CD4-positive, alpha-beta T cell treated with Interleukin-6 at 100 ng/mL for 8 hours (primary cell): ENCODE measurements around the gene SLC9A5.

Experiments used
- DNase-seq: peaks from one replicate; pipeline ENCODE4 v3.0.0-alpha.2; 2020; ENCODE audit warnings: mixed read lengths, low spot score

Gene SLC9A5

GRCh38 chr16:67283039-67283825, 34.5 kb downstream of the SLC9A5 start:
- DNase-seq = no peak

GRCh38 chr16:67283826-67284555, 35.2 kb downstream of the SLC9A5 start:
- no peak for DNase-seq

DNA sequence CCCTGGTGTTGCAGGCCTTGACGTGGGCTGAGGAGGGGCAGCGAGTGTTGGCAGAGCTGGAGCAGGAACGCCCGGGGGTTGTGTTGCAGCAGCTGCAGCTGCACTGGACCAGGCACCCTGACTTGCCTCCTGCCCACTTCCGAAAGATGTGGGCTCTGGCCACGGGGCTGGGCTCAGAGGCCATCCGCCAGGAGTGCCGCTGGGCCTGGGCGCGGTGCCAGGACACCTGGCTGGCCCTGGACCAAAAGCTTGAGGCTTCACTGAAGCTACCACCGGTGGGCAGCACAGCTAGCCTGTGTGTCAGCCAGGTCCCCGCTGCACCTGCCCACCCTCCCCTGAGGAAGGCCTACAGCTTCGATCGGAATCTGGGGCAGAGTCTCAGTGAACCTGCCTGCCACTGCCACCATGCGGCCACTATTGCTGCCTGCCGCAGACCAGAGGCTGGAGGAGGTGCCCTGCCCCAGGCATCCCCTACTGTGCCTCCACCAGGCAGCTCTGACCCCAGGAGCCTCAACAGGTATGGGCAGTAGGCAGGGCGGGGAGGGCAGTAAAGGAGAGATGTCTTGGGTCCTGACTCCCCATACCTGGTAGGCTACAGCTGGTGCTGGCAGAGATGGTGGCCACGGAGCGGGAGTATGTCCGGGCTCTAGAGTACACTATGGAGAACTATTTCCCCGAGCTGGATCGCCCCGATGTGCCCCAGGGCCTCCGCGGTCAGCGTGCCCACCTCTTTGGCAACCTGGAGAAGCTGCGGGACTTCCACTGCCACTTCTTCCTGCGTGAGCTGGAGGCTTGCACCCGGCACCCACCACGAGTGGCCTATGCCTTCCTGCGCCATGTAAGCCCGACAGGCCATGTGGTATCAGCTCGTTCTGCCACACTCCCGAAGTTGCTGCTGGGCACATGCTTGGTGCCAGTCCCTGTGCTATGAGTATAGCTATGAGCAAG, 36.2 kb downstream of the SLC9A5 start:
- no peak for DNase-seq

GRCh38 chr16:67286441-67287235, 37.9 kb downstream of the SLC9A5 start:
- no peak for DNase-seq

DNA sequence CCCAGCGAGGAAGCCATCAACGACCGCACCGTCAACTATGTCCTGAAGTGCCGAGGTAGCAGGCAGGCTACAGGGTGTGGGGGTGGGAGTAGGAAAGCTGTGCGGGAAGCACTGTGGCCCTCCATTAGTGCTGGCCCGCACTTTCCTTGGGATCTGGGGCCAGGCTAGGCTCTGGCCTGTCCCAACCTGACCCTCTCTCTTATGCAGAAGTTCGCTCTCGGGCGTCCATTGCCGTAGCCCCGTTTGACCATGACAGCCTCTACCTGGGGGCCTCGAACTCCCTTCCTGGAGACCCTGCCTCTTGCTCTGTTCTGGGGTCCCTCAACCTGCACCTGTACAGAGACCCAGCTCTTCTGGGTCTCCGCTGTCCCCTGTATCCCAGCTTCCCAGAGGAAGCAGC, 39.2 kb downstream of the SLC9A5 start:
- no peak for DNase-seq

- DNase-seq = no peak
These were observed 42.7 kb downstream of the SLC9A5 start for GRCh38 chr16:67291461-67291860.

GRCh38 chr16:67294171-67294757, 45.5 kb downstream of the SLC9A5 start:
- DNase-seq = no peak

DNA sequence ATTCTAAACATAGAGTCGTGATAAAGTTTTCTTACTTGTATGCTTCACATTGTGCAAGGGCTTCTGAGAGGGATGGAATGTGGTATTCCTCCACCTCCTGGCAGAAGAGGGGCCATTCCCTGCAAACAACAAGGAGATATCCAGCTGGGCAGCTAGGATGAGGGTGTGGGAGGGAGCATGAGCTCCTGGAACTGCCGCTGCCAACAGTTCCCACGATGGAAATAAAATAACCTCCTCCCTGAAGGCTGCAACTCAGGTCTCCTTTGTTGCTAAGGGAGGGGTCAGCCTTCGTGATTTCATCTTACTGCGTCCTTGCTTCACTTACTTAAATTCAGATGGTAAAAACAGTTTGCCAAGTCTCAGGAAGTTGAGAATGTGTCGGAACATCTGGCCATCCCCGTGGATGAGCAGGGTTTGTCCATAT, 46.2 kb downstream of the SLC9A5 start:
- no peak for DNase-seq

DNA sequence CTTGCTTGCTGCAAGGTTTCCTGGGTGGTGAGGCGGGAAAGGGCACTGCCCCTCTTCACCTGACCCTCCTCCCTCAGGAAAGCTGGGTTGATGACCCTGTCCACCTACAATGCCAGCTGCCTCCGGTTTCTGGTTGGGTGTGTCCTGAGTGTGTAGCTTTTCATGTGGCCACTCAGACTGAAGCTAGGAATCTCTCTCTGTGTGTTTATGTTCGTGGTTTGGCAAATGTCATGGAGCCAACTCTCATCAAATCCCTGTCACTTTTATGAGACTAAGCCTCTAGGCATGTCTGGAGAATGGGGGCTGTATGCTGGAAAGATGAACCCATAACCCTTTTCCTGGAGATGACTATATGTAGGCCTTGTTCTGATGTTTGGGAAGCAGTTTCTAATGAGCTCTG, 47.6 kb downstream of the SLC9A5 start:
- no peak for DNase-seq

DNA sequence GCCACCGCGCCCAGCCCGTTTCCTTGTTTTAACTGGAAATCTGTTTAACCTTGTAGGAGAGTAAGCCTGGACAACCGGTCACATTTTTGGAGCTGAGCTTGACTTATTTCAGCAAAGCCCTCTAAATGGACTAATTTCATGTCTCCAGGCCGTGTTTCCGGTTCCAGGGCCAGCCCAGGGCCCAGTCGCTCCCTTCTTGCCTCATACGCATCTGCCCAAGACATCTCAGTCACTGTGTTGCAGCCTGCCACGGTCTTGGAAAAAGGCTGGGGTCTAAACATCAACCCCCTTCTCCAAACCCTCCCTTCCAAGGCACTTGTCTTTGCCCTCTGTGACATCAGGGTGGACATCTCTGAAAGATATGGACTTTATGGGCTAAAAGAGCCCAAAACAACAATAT, 49.5 kb downstream of the SLC9A5 start:
- DNase-seq = no peak

- DNase-seq = no peak
These were observed 50.5 kb downstream of the SLC9A5 start for GRCh38 chr16:67299269-67299668.

DNA sequence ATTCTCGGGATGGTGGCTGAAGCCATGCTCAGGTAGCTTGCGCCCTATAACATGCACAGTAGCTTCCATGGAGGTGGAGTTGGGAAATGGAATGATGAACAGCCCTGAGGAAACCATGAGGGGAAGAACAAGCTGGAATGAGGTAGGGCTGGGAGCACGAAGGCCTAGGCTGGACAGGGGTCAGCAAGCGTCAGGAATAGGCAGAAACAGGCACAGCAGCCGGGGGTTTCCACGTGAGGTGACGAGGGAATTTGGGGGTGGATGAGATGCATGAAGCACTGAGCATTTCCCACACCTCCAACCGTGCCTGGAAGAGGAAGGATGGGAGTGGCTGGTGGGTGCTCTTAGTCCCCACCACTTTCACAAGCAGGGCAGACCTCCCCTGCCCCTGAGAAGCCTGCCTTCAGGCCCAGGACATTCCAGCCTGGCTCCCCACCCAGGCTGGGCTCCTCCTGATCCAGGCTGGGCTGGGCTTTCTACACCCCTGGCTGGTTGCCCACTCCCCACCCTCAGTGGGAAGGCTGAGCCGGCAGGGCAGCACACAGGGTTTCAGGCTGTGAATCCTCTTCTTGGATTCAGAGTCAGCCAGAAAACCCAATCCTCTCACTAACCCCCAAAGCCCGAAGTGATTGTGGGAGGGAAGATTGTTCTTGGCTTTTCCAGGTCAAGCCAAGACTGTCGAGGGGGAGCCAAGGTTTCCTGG, 52.5 kb downstream of the SLC9A5 start:
- no peak for DNase-seq

GRCh38 chr16:67302076-67302475, 53.3 kb downstream of the SLC9A5 start:
- DNase-seq = no peak

DNA sequence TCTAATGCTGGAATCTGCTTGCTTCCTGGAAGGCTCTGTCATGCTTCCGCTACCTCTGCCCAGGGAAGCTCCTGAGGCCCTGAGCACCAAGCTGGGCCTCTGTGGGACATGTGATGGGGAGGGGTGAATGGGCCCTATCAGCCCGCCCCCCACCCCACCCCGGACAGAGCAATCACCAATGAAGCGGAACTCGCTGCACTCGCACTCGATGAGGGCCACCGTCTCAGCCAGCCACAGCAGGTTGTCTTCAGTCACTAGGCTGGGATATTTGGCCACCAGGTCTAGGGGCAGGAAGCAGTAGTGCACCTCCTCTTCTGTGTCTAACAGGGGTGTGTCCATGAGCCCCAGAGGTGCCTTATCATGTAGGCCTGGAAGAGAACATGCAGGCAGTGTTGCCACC, 54.2 kb downstream of the SLC9A5 start:
- DNase-seq = no peak

- no peak for DNase-seq
These were observed 55.2 kb downstream of the SLC9A5 start for GRCh38 chr16:67304020-67304419.

DNA sequence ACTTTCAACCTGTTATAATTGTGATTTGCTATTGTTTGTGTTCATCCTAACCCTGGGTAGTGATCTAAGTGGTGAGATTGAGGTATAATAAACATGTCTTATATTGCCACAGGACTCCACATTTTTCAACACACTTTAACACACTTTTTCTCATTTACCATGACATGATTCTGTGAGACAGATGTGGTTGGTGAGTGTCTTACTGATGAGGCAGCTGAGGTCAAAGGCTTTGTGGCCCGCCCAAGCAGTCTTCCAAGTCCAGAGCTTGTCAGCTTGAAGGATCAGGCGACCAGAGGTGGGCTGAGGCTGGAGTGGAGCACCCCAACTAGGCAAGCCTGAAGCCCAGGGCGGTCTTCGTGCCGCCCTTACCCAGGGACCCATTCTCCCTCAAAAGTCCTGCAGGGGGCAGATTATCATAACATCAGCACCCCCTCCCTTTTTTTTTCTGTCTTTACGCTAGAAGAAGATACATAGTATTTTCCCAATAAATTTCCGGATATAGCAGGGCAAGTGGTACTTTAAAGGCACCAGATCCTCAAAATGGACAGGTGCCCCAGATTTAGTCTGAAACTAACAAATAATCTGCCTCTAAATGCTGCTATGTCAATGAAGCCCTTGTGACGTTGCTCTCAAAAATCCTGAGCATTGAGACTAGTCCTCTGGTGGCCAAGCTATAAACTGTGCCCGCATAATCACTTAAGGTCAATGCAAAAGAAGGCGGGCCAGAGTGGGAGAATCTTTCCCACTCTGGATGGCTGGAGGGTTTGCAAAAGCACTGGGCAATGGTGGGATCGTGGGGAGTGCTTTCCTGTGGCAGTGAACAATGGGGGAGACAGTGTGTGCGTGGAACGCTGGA, 56.7 kb downstream of the SLC9A5 start:
- no peak for DNase-seq

DNA sequence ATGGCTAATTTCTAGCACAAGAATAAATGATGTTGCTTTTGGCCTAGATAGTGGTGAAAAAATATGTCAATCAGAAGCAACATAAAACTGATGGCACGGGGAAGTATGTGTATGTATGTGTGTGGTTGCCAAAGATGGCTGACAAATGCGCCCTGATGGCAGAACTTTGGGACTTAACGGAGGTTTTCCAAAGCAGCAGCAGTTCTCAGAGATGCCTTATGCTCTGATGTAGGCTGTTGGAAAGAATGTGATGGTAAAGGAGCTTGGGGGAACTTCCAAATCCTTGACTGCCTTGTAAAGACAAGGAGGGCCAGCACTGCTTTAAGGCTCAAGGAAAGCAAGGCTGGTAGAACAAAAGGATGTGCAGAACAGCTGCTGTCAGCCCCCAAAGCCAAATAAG, 61.8 kb downstream of the SLC9A5 start:
- DNase-seq = no peak

DNA sequence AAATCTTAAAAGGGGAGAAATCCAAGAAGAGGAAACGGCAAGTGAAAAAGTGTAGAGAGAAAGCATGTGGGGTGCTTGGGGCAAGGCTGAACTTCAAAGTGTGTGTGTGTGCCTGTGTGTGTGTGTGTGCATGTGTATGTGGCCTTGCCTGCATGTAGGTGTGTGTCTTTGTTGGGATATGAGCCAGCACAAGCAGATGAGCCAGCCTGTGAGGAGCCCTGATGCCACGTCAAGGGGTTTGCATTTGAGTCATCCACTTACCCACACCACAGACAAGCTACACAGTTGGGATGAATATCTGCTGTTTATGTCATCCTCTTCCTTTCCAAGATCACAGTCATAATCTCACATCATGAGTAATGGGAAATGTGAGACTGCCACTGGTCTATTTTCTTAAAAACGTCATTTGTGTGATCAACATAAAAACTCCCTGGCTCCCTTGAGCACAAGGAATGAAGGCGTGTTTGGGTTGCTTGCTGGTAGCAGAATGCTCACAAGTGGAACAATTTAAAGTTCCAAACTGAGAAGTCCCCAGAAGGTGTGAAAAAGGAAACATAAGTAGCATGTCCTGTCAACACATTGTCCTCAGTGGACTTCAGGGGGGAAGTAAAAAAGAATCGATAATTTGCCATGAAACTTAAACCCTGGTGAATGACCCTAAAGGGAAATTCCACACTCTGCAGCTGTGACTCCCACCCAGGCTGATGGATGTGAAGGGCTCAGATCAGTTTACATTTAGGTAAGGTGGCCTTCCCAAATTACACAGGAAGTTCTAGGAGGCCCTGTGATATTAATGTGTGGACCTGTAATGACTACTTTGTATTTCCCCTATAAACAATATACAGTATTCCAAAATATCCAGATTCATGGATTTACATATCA, 63.1 kb downstream of the SLC9A5 start:
- peak; percentile 13 for DNase-seq

DNA sequence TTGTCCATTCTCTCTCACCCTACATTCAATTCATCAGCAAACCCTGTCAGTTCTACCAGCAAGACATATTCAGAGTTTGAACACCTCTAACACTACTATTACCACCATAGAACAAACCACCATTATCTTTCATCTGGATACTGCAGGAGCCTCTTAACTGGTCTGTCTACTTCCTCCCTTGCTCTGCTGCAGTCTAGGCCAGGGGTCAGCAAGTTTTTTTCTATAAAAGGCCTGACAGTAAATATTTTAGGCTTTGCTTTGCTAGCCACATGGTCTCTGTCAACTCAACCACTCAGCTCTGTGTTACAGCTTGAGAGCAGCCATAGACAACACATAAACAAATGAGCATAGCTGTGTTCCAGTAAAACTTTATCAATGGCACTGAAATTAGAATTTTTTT, 63.9 kb downstream of the SLC9A5 start:
- no peak for DNase-seq
